CMK (cell line): ENCODE results near the gene IGSF21.

Experiments used
- DNase-seq: peaks from one replicate; pipeline ENCODE4 v3.0.0-alpha.2; 2010; ENCODE audit warnings: low read depth

Gene IGSF21

DNA sequence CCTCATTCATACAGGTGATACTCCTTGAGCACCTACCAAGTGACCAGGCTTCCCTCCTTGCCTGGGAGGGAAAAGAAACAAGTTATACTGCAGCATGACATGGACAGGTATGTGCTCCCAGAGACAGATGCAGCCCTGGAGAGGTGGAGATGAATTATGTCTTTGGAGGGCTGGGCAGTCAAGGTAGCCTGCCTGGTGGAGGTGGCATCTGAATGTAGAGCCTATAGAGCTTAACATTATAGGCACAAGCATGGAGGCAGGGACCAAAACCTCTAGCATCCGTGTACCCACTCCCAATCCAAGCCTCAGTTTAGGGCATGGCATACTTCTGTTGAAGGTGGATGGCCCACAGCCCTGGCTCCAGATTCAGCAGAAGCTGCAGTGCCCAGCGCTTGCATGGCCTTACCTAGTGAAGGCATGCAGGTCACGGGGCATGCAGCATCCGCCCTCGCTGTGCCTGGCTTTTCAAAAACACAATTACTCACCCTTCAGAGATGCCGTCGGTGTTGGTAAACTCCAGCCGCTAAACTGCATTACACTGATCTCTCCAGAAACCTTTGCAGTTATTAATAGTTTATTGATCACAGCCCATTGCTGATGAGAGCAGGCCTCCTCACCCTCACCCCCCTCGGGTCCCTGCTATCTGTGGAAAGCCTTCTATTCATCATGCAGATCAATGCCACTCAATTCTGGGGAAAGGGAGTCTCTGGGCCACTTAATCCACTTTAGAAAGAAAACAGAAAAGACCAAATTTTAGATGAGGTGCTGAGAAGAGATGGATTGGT lies 222.1 kb downstream of the IGSF21 start:
- DNase-seq, result no peak

DNA sequence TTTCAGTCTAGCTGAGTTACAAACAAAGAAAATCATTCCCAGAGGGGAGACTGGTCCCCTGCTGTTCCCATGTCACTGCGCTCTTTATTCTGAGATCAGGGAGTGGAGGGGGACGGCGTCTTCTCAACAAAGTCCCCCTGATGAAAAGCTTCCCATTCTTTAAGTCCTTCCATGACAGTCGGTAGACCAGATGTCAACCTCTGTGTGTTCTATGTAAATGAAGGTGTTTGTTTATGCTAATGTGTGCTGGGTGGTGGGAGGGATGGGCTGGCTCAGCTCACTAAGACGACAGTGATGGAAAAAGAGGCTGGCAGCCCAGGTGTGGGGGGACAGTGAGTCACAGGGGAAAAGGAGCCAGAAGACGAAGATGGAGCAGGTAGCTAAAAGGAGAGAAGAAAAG lies 225.0 kb downstream of the IGSF21 start:
- no peak for DNase-seq

DNA sequence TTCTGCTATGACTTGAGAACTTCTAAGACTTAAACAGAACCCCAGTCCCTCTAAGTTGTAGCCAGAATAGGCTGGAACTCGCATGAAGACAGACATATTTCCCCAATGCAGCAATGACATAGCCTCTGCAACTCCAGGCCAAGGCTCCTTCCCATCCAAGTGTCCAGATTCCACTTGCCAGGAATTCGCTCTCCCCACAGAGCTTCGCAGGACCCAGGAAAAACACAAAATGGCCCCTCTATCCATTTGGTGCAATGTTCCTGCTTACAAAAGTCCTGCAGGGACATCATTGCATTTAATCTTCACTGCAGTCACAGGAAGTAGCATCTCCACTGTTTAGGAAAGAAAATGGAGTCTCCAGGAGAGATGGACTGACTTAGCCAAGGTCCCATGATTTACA lies 225.6 kb downstream of the IGSF21 start:
- no peak for DNase-seq

GRCh38 chr1:18336801-18337200 lies 229.2 kb downstream of the IGSF21 start:
- no peak for DNase-seq

GRCh38 chr1:18337757-18338156 lies 230.2 kb downstream of the IGSF21 start:
- no peak for DNase-seq

DNA sequence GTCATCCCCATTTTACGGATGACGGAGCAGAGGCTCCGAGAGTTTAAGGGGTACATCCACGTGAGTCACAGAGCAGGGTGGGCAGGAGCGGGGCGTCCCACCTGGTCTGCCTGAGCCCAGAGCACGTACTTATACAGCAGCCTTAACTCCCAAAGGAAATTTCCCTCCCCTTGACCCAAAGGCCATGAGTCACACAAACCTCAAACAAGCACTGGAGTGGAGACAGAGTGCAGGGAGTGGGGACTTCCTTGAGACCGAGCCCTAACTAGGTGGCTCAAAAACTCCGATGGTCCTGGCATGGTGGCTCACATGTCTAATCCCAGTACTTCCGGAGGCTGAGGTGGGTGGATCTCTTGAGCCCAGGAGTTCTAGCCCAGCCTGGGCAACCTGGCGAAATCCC lies 231.6 kb downstream of the IGSF21 start:
- DNase-seq, result no peak

DNA sequence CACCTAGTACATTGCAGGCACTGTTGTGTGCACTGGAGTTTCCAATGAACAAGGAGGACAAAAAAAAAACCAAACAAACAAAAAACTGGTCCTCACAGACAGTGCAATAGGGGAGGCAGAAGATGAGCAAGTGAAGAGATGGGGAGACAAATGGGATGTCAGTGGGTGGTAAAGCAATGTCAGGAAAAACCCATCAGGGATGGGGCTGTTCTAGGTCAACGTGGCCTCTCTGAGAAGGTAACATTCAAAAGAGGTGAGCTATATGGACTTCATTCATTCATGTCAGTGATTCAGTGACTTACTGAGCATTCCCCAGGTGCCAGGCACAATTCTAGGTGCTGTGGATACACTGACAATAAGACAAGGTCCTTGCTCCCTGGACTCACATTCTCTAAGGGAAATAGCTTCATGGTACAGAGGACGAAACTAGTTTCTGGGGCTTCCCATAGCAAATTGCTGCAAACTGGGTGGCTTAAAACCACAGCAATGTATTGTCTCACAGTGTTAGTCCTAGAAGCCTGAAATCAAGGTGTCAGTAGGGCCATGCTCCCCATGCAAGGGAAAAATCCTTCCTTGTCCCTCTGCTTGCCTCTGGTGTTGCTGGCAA lies 232.7 kb downstream of the IGSF21 start:
- DNase-seq, result no peak

GRCh38 chr1:18340787-18341186 lies 233.2 kb downstream of the IGSF21 start:
- no peak for DNase-seq

- no peak for DNase-seq
These were observed 233.9 kb downstream of the IGSF21 start for GRCh38 chr1:18341291-18342069.

- no peak for DNase-seq
These were observed 235.1 kb downstream of the IGSF21 start for GRCh38 chr1:18342744-18343143.

GRCh38 chr1:18343581-18343980 lies 236.0 kb downstream of the IGSF21 start:
- no peak for DNase-seq

DNA sequence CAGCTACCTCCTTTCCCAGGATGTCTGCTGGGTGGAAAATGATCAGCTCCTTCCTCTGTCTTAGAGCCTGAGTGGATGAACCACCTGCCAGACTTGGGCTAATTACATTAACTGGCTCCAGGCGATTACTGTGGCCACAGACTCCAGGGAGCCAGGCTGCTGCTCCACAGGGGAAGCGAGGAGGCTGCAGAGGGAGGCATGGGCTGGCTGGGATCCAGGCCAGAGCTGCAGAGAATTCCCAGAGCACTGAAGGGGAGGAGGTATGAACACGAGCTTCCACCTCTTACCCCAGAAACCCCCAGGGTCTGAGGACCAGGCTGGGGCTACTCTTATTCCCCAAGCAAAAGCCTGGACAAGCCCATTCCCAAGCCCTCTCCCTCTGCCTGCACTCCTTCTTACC lies 237.2 kb downstream of the IGSF21 start:
- DNase-seq, result no peak

- no peak for DNase-seq
These were observed 240.0 kb downstream of the IGSF21 start for GRCh38 chr1:18347559-18347958.

DNA sequence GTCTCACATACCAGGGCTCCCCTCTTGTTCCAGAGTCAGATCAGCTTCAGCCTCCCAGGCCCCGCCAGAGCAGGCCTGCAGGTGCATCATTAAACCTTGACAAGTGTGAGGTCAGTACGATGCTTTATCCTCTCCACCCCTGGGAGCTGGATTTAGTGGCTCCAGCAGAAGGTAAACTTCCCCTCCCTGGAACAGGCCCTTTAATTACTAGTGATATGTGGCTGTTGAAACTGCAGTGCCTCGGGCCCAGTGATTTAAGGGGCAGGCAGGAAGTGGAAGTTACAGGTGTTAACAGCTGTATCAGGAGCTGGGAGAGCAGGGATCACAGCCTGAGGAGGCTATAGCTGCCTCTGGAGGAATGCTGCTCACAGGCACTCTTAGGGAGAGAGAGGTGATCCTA lies 240.8 kb downstream of the IGSF21 start:
- DNase-seq, result no peak

DNA sequence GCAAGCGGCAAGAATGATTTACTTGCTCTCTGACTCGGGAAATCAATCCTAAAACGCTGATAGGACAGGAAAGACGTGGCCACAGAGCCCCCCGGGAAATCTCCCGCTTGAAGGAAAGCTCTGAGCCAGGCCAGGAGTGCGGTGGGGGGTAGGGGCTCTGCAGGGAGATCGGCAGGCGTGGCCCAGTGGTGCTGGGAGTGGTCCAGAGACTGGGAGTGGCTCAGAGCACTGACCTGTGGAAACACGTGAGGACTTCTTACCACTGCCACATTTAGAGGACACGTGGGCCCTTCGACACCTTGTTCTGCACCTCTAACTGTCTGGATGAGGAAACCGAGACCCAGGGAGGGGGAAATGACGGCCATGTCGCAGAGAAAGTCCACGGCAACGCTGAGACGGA lies 243.1 kb downstream of the IGSF21 start:
- no peak for DNase-seq

GRCh38 chr1:18351735-18352134 lies 244.1 kb downstream of the IGSF21 start:
- no peak for DNase-seq

DNA sequence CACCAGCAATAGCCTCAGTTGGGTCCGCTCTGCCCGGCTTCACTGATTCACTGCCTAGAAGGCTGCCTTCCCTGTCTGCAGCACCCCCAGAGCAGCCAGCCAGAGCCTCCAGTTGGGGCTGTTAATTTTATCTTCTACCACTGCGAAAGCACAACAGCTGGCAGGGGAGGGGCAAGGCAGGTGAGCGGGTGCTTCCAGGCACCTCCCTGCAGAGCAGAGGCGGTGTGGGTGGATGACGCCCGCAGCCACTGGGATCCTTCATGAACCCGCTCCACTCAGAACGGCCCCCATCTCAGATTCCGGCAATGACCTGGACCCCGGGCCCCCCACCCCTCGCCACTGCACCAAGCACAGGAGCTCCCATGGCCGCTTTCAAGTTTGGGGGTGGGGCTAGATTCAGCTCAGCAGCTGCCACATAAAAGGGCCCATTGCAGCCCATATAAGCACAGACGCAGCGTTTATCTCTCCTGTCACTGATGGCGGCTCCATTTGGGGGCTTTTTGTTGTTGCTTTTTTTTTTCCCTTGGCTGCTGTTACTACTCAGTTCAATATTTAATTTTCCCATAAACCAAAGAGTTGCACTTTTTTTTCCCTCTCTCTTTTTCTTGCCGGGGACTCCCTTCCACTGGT lies 245.2 kb downstream of the IGSF21 start:
- no peak for DNase-seq

GRCh38 chr1:18353528-18353927 lies 245.9 kb downstream of the IGSF21 start:
- DNase-seq, result no peak

- no peak for DNase-seq
These were observed 246.4 kb downstream of the IGSF21 start for GRCh38 chr1:18353992-18354391.

DNA sequence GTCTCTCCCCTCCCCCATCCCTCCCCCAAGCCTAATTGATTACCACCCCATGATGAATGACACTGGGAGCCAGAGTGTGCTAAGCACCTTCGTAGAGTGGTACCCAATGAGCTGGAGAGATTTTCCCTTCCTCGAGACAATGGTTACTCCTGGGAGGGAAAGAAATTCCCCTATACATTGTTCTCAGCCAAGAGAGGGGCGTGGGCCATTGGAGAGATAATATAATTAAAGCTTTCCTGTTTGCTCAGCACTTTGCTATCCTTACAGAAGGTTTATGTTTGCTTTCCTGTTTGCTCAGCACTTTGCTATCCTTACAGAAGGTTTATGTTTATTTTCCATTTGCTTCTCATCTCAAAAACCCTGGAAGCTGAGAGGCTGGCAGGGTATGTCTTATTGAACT lies 247.0 kb downstream of the IGSF21 start:
- DNase-seq, result no peak

- DNase-seq, result no peak
These were observed 250.1 kb downstream of the IGSF21 start for GRCh38 chr1:18357622-18358230.

DNA sequence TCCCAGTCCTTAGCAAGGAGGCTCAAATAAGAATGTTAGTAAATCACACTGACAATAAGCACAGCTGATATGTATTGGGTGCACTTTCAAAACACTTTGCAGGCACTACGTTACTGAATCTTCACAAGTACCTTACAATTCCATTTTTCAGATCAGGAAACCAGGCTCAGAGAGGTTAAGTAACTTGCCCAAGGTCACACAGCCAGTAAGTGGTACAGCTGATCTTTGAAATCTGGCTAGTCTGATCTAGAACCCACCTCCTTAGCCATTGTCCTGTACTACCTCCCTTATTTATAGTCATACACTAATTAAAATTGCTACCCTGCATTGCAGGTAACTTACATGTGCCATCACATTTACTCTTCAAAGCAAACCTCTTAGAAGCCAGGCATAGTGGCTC lies 251.0 kb downstream of the IGSF21 start:
- DNase-seq, result no peak
